A549 (cell line): ENCODE measurements around the gene PLEKHM2. TPM values are rescaled to one million over a fixed set of nuclear protein-coding genes. Genes with fewer than 3 reads are reported as not detected.

ENCODE experiments used
- ATAC-seq, 2 experiments: fragments of 200-7000 bp in 1 of 2; fragments of >200 bp in 1 of 2; cut with Nextera tagmentation in 1 of 2; cut with Tn5 transposase in 1 of 2; 3 replicates each; pipeline versions ENCODE4 v1.8.0 to v1.9.1; 2018 to 2020; ENCODE audit warnings: mild to moderate bottlenecking in 1 of 2, moderate library complexity in 1 of 2
- CTCF ChIA-PET: fragments of 300-600 bp; sonication (Branson Sonifier 250); formaldehyde crosslinking; extraction: SDS; loops from one replicate; lab custom pipeline; 2021; ENCODE audit warnings: antibody characterized with exemption, inconsistent platforms; lab: Yijun Ruan, JAX
- POLR2A ChIA-PET: fragments of 350-600 bp; formaldehyde crosslinking; extraction: SDS; loops from one replicate; lab custom pipeline; 2021; ENCODE audit warnings: antibody characterized with exemption, inconsistent platforms; lab: Yijun Ruan, JAX
- DNase-seq, 2 experiments: peaks; one replicate each; pipeline versions ENCODE4 v3.0.0 to v3.0.0-alpha.2; 2011 to 2016; ENCODE audit warnings: low read depth in 1 of 2, low spot score in 1 of 2
- FAIRE-seq: peaks from 2 replicates; lab custom pipeline; 2011; peaks lifted over from hg19 to GRCh38; lab: Jason Lieb, UNC
- H3K27ac ChIP-seq, 2 experiments: fragments of >200 bp; sonication (Bioruptor Twin); formaldehyde crosslinking; 3 replicates each; pipeline ENCODE4 v1.5.1; 2016 to 2017
- H3K4me1 ChIP-seq: fragments of >200 bp; sonication (Bioruptor Twin); formaldehyde crosslinking; 3 replicates; pipeline ENCODE4 v1.6.1; 2016
- H3K4me2 ChIP-seq: fragments of >200 bp; sonication (Bioruptor Twin); formaldehyde crosslinking; 3 replicates; pipeline ENCODE4 v1.6.1; 2016
- H3K4me3 ChIP-seq: fragments of >200 bp; sonication (Bioruptor Twin); formaldehyde crosslinking; 3 replicates; pipeline ENCODE4 v1.5.1; 2016
- H3K9me3 ChIP-seq: fragments of >200 bp; sonication (Bioruptor Twin); formaldehyde crosslinking; 3 replicates; pipeline ENCODE4 v1.6.1; 2016
- CBX2 ChIP-seq: fragments of 200-600 bp; sonication (generic); IDR thresholded peaks from 2 replicates; pipeline ENCODE4 v1.6.1; 2016; ENCODE audit warnings: low read depth, mild to moderate bottlenecking, borderline replicate concordance
- CBX8 ChIP-seq: fragments of 200-600 bp; sonication (generic); IDR thresholded peaks from 2 replicates; pipeline ENCODE4 v1.6.1; 2016
- CHD2 ChIP-seq: fragments of 150-350 bp; IDR thresholded peaks from 2 replicates; pipeline ENCODE4 v1.6.1; 2014; ENCODE audit warnings: low read length; ENCODE audit not compliant: partially characterized antibody
- EP300 ChIP-seq, 2 experiments: fragments of >200 bp; sonication (Bioruptor Twin); formaldehyde crosslinking; IDR thresholded peaks; 2 replicates in 1 of 2; 3 replicates in 1 of 2; pipeline ENCODE4 v1.6.1; 2016 to 2017
- FOXS1 ChIP-seq: fragments of 250-450 bp; sonication (Bioruptor Pico); IDR thresholded peaks from 2 replicates; pipeline ENCODE4 v1.5.0; 2020; ENCODE audit warnings: mild to moderate bottlenecking, moderate library complexity
- HDAC2 ChIP-seq: fragments of 200-600 bp; sonication (generic); IDR thresholded peaks from 2 replicates; pipeline ENCODE4 v1.6.1; 2016
- HOXA7 ChIP-seq: fragments of 250-450 bp; sonication (Bioruptor Pico); IDR thresholded peaks from 2 replicates; pipeline ENCODE4 v1.5.0; 2020; ENCODE audit warnings: mild to moderate bottlenecking, moderate library complexity
- HOXB13 ChIP-seq: fragments of 250-450 bp; sonication (Bioruptor Pico); IDR thresholded peaks from 2 replicates; pipeline ENCODE4 v1.5.0; 2020; ENCODE audit warnings: low read depth, mild to moderate bottlenecking, moderate library complexity
- JUNB ChIP-seq: fragments of >200 bp; sonication (Bioruptor Twin); formaldehyde crosslinking; IDR thresholded peaks from 2 replicates; pipeline ENCODE4 v1.6.1; 2016
- MYC ChIP-seq: IDR thresholded peaks from 2 replicates; pipeline ENCODE4 v1.6.1; 2012; ENCODE audit warnings: mild to moderate bottlenecking, inconsistent platforms, low read length, improper control_type of control experiment, borderline replicate concordance
- NFE2L2 ChIP-seq: fragments of 150-350 bp; conservative IDR thresholded peaks from 2 replicates; pipeline ENCODE4 v1.6.1; 2014; ENCODE audit warnings: low read length
- NPAS2 ChIP-seq: fragments of 250-450 bp; sonication (Bioruptor Pico); IDR thresholded peaks from 2 replicates; pipeline ENCODE4 v1.8.0; 2022; ENCODE audit warnings: mild to moderate bottlenecking, moderate library complexity, borderline replicate concordance
- PHF8 ChIP-seq: fragments of 200-600 bp; sonication (generic); IDR thresholded peaks from 2 replicates; pipeline ENCODE4 v1.6.1; 2016; ENCODE audit warnings: low read depth, mild to moderate bottlenecking, antibody characterized with exemption, moderate library complexity, borderline replicate concordance
- ZSCAN20 ChIP-seq: fragments of 250-450 bp; sonication (Bioruptor Pico); IDR thresholded peaks from 2 replicates; pipeline ENCODE4 v1.8.0; 2022; ENCODE audit warnings: mild to moderate bottlenecking, moderate library complexity
- WGBS: methylation state at CpG from one replicate; pipeline ENCODE4 v1.1.6; 2017; ENCODE audit errors: missing lambda C conversion rate; 5-methylcytosine and 5-hydroxymethylcytosine counted together
- polyA plus RNA-seq, 4 experiments: library from polyadenylated mRNA; depleted of rRNA in 3 of 4; stranded (reverse); fragments of >200 nt; fragmentation: RNase III in 1 of 4; extraction: RNeasy Plus Mini Kit Qiagen cat#74134 plus additional on column Dnase treatment in 1 of 4; gene quantifications; 2 replicates in 3 of 4; 3 replicates in 1 of 4; pipeline ENCODE4 v1.2.3, GENCODE V29; 2011 to 2017
- TF ChIP-seq, protein P1 (sequence below): IDR thresholded peaks from 2 replicates; pipeline ENCODE4 v1.6.1; 2012
- TF ChIP-seq, protein P2 (sequence below): fragments of 150-350 bp; IDR thresholded peaks from 2 replicates; pipeline ENCODE4 v1.6.1; 2014; ENCODE audit warnings: low read depth, mild to moderate bottlenecking, low read length
- TF ChIP-seq, protein P3 (sequence below): fragments of 200-600 bp; sonication (generic); IDR thresholded peaks from 2 replicates; pipeline ENCODE4 v1.6.1; 2016; ENCODE audit warnings: antibody characterized with exemption, mild to moderate bottlenecking, moderate library complexity
- TF ChIP-seq, protein P4 (sequence below): fragments of >200 bp; sonication (Bioruptor Twin); formaldehyde crosslinking; IDR thresholded peaks from 2 replicates; pipeline ENCODE4 v1.6.1; 2016
- TF ChIP-seq, protein P5 (sequence below): fragments of 250-450 bp; sonication (Bioruptor Pico); IDR thresholded peaks from 2 replicates; pipeline ENCODE4 v1.5.0; 2021; ENCODE audit warnings: mild to moderate bottlenecking, moderate library complexity, borderline replicate concordance
- TF ChIP-seq, protein P6 (sequence below): fragments of >200 bp; sonication (Bioruptor Twin); formaldehyde crosslinking; IDR thresholded peaks from 3 replicates; pipeline ENCODE4 v1.6.1; 2016

The PLEKHM2 gene
- polyA plus RNA-seq, 2 of the 4 experiments (the other 2 are of a cell fraction), result 14.7 to 21.5 TPM

DNA sequence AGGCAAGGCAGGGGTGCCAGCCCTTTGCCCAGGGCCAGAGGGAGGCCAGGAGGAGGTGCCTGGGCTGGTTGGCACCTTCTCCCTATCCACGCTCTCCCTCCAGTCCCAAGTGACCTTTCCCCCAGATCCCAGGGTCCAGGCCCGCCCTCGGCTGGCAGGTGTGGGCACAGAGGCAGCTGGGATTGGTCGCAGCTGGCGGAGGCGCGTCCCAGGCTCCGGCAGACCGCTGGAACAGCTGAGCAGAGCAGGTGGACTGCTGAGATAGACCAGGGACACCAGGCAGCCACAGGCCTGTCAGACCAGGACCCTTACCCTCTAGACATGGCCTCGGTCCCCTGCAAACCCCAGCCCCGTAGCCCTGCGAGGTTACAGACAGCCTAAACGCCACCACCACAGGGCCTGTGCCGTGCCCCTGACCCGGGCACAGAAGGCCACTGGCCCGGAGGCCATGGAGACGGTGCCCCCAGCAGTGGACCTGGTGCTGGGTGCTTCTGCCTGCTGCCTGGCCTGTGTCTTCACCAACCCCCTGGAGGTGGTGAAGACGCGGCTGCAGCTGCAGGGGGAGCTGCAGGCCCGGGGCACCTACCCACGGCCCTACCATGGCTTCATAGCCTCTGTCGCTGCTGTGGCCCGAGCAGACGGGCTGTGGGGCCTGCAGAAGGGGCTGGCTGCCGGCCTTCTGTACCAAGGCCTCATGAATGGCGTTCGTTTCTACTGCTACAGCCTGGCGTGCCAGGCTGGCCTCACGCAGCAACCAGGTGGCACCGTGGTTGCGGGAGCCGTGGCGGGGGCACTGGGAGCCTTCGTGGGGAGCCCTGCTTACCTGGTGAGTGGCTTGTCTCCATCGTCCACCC, 52.1 kb downstream of the PLEKHM2 start, which contains the start of gene SLC25A34:
Gene SLC25A34, plus strand, starts transcription at position 221 of the 854 bp plus-strand sequence. Its CDS starts 228 bp downstream, at position 449.
- no peak within 1 kb of the TSS for H3K27ac ChIP-seq
- DNase-seq (no peak), FAIRE-seq (no peak), ATAC-seq (peak in 1 of 2 experiments; percentile 8; a peak in 2 of 6 replicates)
- TF ChIP-seq FOXS1 (CRISPR knock-in tag) (no peak), NFE2L2 (no peak), PHF8 (no peak)
- TF ChIP-seq, protein P1, sequence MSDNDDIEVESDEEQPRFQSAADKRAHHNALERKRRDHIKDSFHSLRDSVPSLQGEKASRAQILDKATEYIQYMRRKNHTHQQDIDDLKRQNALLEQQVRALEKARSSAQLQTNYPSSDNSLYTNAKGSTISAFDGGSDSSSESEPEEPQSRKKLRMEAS, result no peak
- no peak within 1 kb of the TSS for H3K4me3 ChIP-seq
- H3K4me1 ChIP-seq, result no peaks in the 10 kb centered on the region
- no peak within 1 kb of the TSS for H3K4me2 ChIP-seq
- CTCF ChIA-PET, result interaction anchor here (0.5 kb wide), 1 partner anchor 266 kb away, joined by 3 read pairs; no protein-coding TSS in a partner anchor
- POLR2A ChIA-PET, result no interaction called here
- WGBS, result 95% methylated on average over 4 of the region's 35 CpGs
- no peaks in the 10 kb centered on the region for H3K9me3 ChIP-seq

DNA sequence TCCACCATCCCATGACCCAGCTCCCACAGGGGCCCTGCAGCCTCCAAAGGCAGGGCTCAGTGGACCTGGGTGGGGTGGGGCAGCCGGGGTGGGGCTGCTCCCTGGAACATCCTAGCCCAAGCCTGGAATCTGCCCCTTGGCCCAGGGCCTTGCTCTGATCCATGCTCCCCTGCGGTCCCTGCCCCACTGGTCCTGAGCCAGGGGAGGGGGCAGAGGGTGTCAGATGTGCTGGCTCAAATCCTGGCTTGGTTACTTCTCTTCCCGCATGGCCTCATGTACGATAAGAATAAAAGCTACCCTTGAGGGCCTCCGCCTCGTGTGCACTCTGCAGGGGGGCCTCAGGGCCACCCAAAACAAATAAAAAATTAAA, 52.8 kb downstream of the PLEKHM2 start:
- 73% methylated on average over 4 of the region's 6 CpGs for WGBS
- POLR2A ChIA-PET, result no interaction called here
- Histone ChIP-seq H3K4me2 (no peak overlapping the region), H3K9me3 (no peaks in the 10 kb centered on the region), H3K4me1 (peaks cover 3% of the 10 kb centered on the region; the same call in 1 of the 3 replicates), H3K4me3 (no peak overlapping the region), H3K27ac (no peak overlapping the region)
- FAIRE-seq (no peak), DNase-seq (no peak), ATAC-seq (no peak)
- CTCF ChIA-PET, result interaction anchor here (0.8 to 5.0 kb wide), 2 partner anchors 17 to 142 kb away, joined by 3 to 31 read pairs; no protein-coding TSS in a partner anchor
- TF ChIP-seq HOXA7 (CRISPR knock-in tag) (no peak), ZSCAN20 (no peak)
- TF ChIP-seq, protein P2, sequence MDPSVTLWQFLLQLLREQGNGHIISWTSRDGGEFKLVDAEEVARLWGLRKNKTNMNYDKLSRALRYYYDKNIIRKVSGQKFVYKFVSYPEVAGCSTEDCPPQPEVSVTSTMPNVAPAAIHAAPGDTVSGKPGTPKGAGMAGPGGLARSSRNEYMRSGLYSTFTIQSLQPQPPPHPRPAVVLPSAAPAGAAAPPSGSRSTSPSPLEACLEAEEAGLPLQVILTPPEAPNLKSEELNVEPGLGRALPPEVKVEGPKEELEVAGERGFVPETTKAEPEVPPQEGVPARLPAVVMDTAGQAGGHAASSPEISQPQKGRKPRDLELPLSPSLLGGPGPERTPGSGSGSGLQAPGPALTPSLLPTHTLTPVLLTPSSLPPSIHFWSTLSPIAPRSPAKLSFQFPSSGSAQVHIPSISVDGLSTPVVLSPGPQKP, result no peak
- TF ChIP-seq, protein P3, sequence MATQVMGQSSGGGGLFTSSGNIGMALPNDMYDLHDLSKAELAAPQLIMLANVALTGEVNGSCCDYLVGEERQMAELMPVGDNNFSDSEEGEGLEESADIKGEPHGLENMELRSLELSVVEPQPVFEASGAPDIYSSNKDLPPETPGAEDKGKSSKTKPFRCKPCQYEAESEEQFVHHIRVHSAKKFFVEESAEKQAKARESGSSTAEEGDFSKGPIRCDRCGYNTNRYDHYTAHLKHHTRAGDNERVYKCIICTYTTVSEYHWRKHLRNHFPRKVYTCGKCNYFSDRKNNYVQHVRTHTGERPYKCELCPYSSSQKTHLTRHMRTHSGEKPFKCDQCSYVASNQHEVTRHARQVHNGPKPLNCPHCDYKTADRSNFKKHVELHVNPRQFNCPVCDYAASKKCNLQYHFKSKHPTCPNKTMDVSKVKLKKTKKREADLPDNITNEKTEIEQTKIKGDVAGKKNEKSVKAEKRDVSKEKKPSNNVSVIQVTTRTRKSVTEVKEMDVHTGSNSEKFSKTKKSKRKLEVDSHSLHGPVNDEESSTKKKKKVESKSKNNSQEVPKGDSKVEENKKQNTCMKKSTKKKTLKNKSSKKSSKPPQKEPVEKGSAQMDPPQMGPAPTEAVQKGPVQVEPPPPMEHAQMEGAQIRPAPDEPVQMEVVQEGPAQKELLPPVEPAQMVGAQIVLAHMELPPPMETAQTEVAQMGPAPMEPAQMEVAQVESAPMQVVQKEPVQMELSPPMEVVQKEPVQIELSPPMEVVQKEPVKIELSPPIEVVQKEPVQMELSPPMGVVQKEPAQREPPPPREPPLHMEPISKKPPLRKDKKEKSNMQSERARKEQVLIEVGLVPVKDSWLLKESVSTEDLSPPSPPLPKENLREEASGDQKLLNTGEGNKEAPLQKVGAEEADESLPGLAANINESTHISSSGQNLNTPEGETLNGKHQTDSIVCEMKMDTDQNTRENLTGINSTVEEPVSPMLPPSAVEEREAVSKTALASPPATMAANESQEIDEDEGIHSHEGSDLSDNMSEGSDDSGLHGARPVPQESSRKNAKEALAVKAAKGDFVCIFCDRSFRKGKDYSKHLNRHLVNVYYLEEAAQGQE, result no peak
- TF ChIP-seq, protein P4, sequence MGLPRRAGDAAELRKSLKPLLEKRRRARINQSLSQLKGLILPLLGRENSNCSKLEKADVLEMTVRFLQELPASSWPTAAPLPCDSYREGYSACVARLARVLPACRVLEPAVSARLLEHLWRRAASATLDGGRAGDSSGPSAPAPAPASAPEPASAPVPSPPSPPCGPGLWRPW, result no peak

DNA sequence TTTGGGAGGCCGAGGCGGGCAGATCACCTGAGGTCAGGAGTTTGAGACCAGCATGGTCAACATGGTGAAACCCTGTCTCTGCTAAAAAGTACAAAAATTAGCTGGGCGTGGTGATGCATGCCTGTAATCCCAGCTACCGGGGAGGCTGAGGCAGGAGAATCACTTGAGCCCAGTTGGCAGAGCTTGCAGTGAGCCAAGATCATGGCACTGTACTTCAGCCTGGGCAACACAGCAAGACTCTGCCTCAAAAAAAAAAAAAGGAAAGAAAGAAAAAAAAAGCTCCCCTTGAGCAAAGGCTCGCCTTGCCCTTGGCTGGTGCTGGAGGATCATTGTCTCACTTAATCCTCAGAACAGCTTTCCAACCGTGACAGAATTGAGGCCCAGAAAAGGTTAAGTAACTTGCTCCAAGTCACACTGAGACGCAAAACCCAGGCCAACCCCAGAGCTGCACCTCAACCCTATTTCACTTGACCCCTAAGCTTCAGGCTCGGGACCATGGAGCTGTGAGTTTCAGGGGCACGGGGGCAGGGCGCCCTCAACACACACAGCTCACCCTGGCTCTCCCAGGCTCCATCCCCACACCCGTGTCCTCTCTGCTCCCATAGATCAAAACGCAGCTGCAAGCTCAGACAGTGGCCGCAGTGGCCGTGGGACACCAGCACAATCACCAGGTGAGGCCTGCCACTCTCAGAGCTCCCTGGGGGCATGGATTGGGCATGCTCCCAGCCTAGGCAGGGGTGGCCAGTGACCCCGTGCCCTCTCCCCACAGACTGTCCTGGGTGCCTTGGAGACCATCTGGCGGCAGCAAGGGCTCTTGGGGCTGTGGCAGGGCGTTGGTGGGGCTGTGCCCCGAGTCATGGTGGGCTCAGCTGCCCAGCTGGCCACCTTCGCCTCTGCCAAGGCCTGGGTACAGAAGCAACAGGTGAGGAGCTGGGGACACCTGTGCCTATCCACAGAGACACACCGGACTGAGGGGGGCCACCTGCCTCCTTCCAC, 53.5 kb downstream of the PLEKHM2 start:
- H3K9me3 ChIP-seq, result no peaks in the 10 kb centered on the region
- POLR2A ChIA-PET, result no interaction called here
- 88% methylated on average over 12 of the region's 20 CpGs for WGBS
- TF ChIP-seq, protein P5, sequence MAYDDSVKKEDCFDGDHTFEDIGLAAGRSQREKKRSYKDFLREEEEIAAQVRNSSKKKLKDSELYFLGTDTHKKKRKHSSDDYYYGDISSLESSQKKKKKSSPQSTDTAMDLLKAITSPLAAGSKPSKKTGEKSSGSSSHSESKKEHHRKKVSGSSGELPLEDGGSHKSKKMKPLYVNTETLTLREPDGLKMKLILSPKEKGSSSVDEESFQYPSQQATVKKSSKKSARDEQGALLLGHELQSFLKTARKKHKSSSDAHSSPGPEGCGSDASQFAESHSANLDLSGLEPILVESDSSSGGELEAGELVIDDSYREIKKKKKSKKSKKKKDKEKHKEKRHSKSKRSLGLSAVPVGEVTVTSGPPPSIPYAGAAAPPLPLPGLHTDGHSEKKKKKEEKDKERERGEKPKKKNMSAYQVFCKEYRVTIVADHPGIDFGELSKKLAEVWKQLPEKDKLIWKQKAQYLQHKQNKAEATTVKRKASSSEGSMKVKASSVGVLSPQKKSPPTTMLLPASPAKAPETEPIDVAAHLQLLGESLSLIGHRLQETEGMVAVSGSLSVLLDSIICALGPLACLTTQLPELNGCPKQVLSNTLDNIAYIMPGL (CRISPR knock-in tag), result no peak
- no peak for TF ChIP-seq HDAC2
- no peak for TF ChIP-seq MYC
- TF ChIP-seq CBX2, result no peak
- no peak for TF ChIP-seq NPAS2 (CRISPR knock-in tag)
- no peak for TF ChIP-seq HOXB13 (CRISPR knock-in tag)
- no peak for TF ChIP-seq EP300 (IDR thresholded peaks at IDR 0.05)
- TF ChIP-seq JUNB, result no peak
- TF ChIP-seq, protein P6, sequence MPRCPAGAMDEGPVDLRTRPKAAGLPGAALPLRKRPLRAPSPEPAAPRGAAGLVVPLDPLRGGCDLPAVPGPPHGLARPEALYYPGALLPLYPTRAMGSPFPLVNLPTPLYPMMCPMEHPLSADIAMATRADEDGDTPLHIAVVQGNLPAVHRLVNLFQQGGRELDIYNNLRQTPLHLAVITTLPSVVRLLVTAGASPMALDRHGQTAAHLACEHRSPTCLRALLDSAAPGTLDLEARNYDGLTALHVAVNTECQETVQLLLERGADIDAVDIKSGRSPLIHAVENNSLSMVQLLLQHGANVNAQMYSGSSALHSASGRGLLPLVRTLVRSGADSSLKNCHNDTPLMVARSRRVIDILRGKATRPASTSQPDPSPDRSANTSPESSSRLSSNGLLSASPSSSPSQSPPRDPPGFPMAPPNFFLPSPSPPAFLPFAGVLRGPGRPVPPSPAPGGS, result no peak
- TF ChIP-seq CBX8, result no peak
- TF ChIP-seq PHF8, result no peak
- TF ChIP-seq CHD2, result no peak

More for the DNA sequence above, 53.5 kb downstream of the PLEKHM2 start:
- no peak for ATAC-seq
- Histone ChIP-seq H3K27ac (no peak overlapping the region), H3K4me2 (no peak overlapping the region), H3K4me3 (no peak overlapping the region), H3K4me1 (peaks cover 6% of the 10 kb centered on the region; the same call in 1 of the 3 replicates)
- CTCF ChIA-PET, result interaction anchor here (0.8 to 5.0 kb wide), 4 partner anchors 11 to 143 kb away, joined by 3 to 31 read pairs (median 4); no protein-coding TSS in a partner anchor
- FAIRE-seq, result no peak
- no peak for DNase-seq
